A673 (cell line): ENCODE measurements around the gene IER3.
"Not testable (repeated sequence)": the region's sequence is repeated elsewhere in the genome, so short reads cannot be mapped to it uniquely, and the experiment has no call there.

Source experiments
- EZH2 ChIP-seq: fragments of 200-600 bp; sonication (generic); IDR thresholded peaks from 2 replicates; pipeline ENCODE4 v1.6.1; 2017; ENCODE audit warnings: borderline replicate concordance, low read depth, mild to moderate bottlenecking, mixed read lengths, antibody characterized with exemption, low read length; ENCODE audit not compliant: poor library complexity, severe bottlenecking
- TF ChIP-seq, protein P1 (sequence below): fragments of 300-800, 200-600 bp; sonication (generic); conservative IDR thresholded peaks from 2 replicates; pipeline ENCODE4 v1.5.1; 2017; ENCODE audit warnings: low read depth, mild to moderate bottlenecking, antibody characterized with exemption, low read length, moderate library complexity, mixed read lengths

DNA sequence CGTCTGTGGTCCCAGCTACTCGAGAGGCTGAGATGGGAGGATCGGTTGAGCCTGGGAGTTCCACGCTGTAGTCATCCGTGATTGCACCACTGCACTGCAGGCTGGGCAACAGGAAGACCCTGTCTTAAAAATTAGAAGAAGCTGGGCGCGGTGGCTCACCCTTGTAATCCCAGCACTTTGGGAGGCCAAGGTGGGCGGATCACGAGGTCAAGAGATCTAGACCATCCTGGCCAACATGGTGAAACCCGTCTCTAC, 22.4 kb downstream of the IER3 start:
- TF ChIP-seq EZH2 = not testable (repeated sequence)
- TF ChIP-seq, protein P1, sequence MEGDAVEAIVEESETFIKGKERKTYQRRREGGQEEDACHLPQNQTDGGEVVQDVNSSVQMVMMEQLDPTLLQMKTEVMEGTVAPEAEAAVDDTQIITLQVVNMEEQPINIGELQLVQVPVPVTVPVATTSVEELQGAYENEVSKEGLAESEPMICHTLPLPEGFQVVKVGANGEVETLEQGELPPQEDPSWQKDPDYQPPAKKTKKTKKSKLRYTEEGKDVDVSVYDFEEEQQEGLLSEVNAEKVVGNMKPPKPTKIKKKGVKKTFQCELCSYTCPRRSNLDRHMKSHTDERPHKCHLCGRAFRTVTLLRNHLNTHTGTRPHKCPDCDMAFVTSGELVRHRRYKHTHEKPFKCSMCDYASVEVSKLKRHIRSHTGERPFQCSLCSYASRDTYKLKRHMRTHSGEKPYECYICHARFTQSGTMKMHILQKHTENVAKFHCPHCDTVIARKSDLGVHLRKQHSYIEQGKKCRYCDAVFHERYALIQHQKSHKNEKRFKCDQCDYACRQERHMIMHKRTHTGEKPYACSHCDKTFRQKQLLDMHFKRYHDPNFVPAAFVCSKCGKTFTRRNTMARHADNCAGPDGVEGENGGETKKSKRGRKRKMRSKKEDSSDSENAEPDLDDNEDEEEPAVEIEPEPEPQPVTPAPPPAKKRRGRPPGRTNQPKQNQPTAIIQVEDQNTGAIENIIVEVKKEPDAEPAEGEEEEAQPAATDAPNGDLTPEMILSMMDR = not testable (repeated sequence)
